ENCODE results near the gene NR4A3. TPM values are rescaled to one million over a fixed set of nuclear protein-coding genes. Genes with fewer than 3 reads are reported as not detected.

The NR4A3 gene
- total and polyA plus RNA-seq, 9 of the 15 experiments (the other 6 are each of a cell fraction or from before 2014, with no cell fraction given) = 0.04 to 0.07 TPM; not detected in 7

GRCh38 chr9:99807956-99808355, 13.7 kb upstream of the NR4A3 start:
- Histone ChIP-seq H3K9me1 (ENCODE audit: control insufficient read depth, insufficient read depth, low read length) (no peaks in the 10 kb centered on the region), H3K27ac (ENCODE audit: extremely low read depth, low read depth, low read length) (no peak overlapping the region), H3K9ac (ENCODE audit: insufficient read depth in 1 of 2, low read depth in 2 of 2, low read length in 2 of 2) (no peak overlapping the region), H3K36me3 (ENCODE audit: control insufficient read depth, insufficient read depth, low read length) (no peaks in the 10 kb centered on the region), H3K4me3 (no peak overlapping the region), H3K79me2 (ENCODE audit: control insufficient read depth, insufficient read depth, low read length) (no peaks in the 10 kb centered on the region), H3K9me3 (replicated peaks; ENCODE audit: control insufficient read depth, insufficient read depth, low read depth, low read length) (no peaks in the 10 kb centered on the region), H2AFZ (ENCODE audit: low read depth, low read length) (no peak overlapping the region), H3K4me2 (ENCODE audit: insufficient read depth, low read length) (no peak overlapping the region), H3K4me1 (replicated peaks in 1 of 2; ENCODE audit: control insufficient read depth in 2 of 2, insufficient read depth in 2 of 2, low read length in 2 of 2) (peaks cover 0 to 9% of the 10 kb centered on the region in 2 experiments; a peak in 2 of 5 replicates), H4K20me1 (replicated peaks; ENCODE audit: control insufficient read depth, insufficient read depth, low read length) (no peaks in the 10 kb centered on the region), H3K27me3 (ENCODE audit: control insufficient read depth in 2 of 2, insufficient read depth in 2 of 2, low read length in 2 of 2) (no peaks in the 10 kb centered on the region)
- CTCF ChIA-PET (ENCODE audit: low intra/inter-chr PET ratio) = interaction anchor here (0.9 to 3.6 kb wide), 2 partner anchors 203 to 517 kb away, joined by 3 to 18 read pairs; no protein-coding TSS in a partner anchor
- TF ChIP-seq CBFA2T3 (IDR thresholded peaks at IDR 0.05) (peak; percentile 11; the same call in 1 of the 2 replicates), ZNF77 (CRISPR knock-in tag; IDR thresholded peaks at IDR 0.05) (no peak), MEIS2 (IDR thresholded peaks at IDR 0.05; ENCODE audit: partially characterized antibody) (peak; percentile 13)
- intact Hi-C loops (cut with micrococcal nuclease) (loop anchor here (1.0 to 10.0 kb wide), 2 partner anchors 203 to 643 kb away; no protein-coding TSS in a partner anchor), in situ Hi-C loops (cut with MboI) (loop anchor here (10.0 kb wide), 1 partner anchor 197 kb away; no protein-coding TSS in a partner anchor)
- POLR2A ChIA-PET = no interaction called here
- no peak for DNase-seq (ENCODE audit: extremely low read depth in 1 of 4, low spot score in 3 of 4)
- no peak for FAIRE-seq
- no peak for ATAC-seq
- BruUV-seq (replicated peaks) = no TSS peak

GRCh38 chr9:99808454-99808853, 13.2 kb upstream of the NR4A3 start:
- in situ Hi-C loops (cut with MboI) = loop anchor here (10.0 kb wide), 1 partner anchor 196 kb away; no protein-coding TSS in a partner anchor
- H3K4me2 ChIP-seq (ENCODE audit: insufficient read depth, low read length) = no peak overlapping the region
- no peaks in the 10 kb centered on the region for H3K27me3 ChIP-seq (ENCODE audit: control insufficient read depth in 2 of 2, insufficient read depth in 2 of 2, low read length in 2 of 2)
- ChIA-PET CTCF (ENCODE audit: low intra/inter-chr PET ratio) (interaction anchor here (0.6 to 3.6 kb wide), 2 partner anchors 78 to 202 kb away, joined by 4 to 18 read pairs; no protein-coding TSS in a partner anchor), POLR2A (no interaction called here)
- DNase-seq (ENCODE audit: extremely low read depth in 1 of 4, low spot score in 3 of 4) (no peak), ATAC-seq (no peak), FAIRE-seq (no peak)
- no peaks in the 10 kb centered on the region for H3K9me3 ChIP-seq (replicated peaks; ENCODE audit: control insufficient read depth, insufficient read depth, low read depth, low read length)
- no peaks in the 10 kb centered on the region for H3K79me2 ChIP-seq (ENCODE audit: control insufficient read depth, insufficient read depth, low read length)
- H3K9ac ChIP-seq (ENCODE audit: insufficient read depth in 1 of 2, low read depth in 2 of 2, low read length in 2 of 2) = no peak overlapping the region
- BruUV-seq (replicated peaks) = no TSS peak
- no peak overlapping the region for H3K4me3 ChIP-seq
- H2AFZ ChIP-seq (ENCODE audit: low read depth, low read length) = no peak overlapping the region
- H3K27ac ChIP-seq (ENCODE audit: extremely low read depth, low read depth, low read length) = no peak overlapping the region
- intact Hi-C loops (cut with micrococcal nuclease) = loop anchor here (10.0 kb wide), 1 partner anchor 644 kb away; no protein-coding TSS in a partner anchor
- no peaks in the 10 kb centered on the region for H3K36me3 ChIP-seq (ENCODE audit: control insufficient read depth, insufficient read depth, low read length)
- no peaks in the 10 kb centered on the region for H3K9me1 ChIP-seq (ENCODE audit: control insufficient read depth, insufficient read depth, low read length)
- peaks cover 0 to 9% of the 10 kb centered on the region in 2 experiments; a peak in 2 of 5 replicates for H3K4me1 ChIP-seq (replicated peaks in 1 of 2; ENCODE audit: control insufficient read depth in 2 of 2, insufficient read depth in 2 of 2, low read length in 2 of 2)
- WGBS (ENCODE audit: insufficient coverage, low coverage, missing lambda C conversion rate) = 65% methylated on average over 2 of the region's 2 CpGs
- H4K20me1 ChIP-seq (replicated peaks; ENCODE audit: control insufficient read depth, insufficient read depth, low read length) = no peaks in the 10 kb centered on the region
- TF ChIP-seq RUNX1 (IDR thresholded peaks at IDR 0.05; ENCODE audit: low read depth) (no peak), AFF4 (CRISPR knock-in tag; IDR thresholded peaks at IDR 0.05) (no peak), HES1 (IDR thresholded peaks at IDR 0.05; ENCODE audit: low read depth) (no peak), NEUROD1 (IDR thresholded peaks at IDR 0.05; ENCODE audit: borderline replicate concordance, low read depth, low read length, partially characterized antibody) (no peak), SPI1 (IDR thresholded peaks at IDR 0.05; ENCODE audit: borderline replicate concordance, low read depth, low read length) (no peak), STAG1 (CRISPR knock-in tag; IDR thresholded peaks at IDR 0.05; ENCODE audit: borderline replicate concordance) (no peak), MAFG (tag; conservative IDR thresholded peaks at IDR 0.05) (no peak), KAT7 (CRISPR knock-in tag; IDR thresholded peaks at IDR 0.05; ENCODE audit: borderline replicate concordance) (no peak)
